ENCODE results near the gene SMPD3. TPM values are rescaled to one million over a fixed set of nuclear protein-coding genes. Genes with fewer than 3 reads are reported as not detected.

The SMPD3 gene
- total RNA-seq, 1 experiment from 2014 or later: 50.7 TPM

- DNase-seq (ENCODE audit: low spot score): no peak
Observed at GRCh38 chr16:68383858-68384257, 64.5 kb downstream of the SMPD3 start.

GRCh38 chr16:68382296-68382718 lies 66.0 kb downstream of the SMPD3 start:
- DNase-seq (ENCODE audit: low spot score): peak; percentile 23

- no peak for DNase-seq (ENCODE audit: low spot score)
Observed at GRCh38 chr16:68381363-68381724, 67.0 kb downstream of the SMPD3 start.

GRCh38 chr16:68380676-68381362 lies 67.5 kb downstream of the SMPD3 start:
- no peak for DNase-seq (ENCODE audit: low spot score)

GRCh38 chr16:68380348-68380670 lies 68.0 kb downstream of the SMPD3 start:
- DNase-seq (ENCODE audit: low spot score): no peak

GRCh38 chr16:68379472-68380347 lies 68.6 kb downstream of the SMPD3 start:
- no peak for DNase-seq (ENCODE audit: low spot score)

- DNase-seq (ENCODE audit: low spot score): no peak
Observed at GRCh38 chr16:68378436-68379415, 69.6 kb downstream of the SMPD3 start.

GRCh38 chr16:68377667-68378393 lies 70.5 kb downstream of the SMPD3 start:
- DNase-seq (ENCODE audit: low spot score): no peak

GRCh38 chr16:68377221-68377620 lies 71.1 kb downstream of the SMPD3 start:
- DNase-seq (ENCODE audit: low spot score): no peak

- no peak for DNase-seq (ENCODE audit: low spot score)
Observed at GRCh38 chr16:68376590-68376989, 71.7 kb downstream of the SMPD3 start.

GRCh38 chr16:68375801-68376536 lies 72.3 kb downstream of the SMPD3 start:
- no peak for DNase-seq (ENCODE audit: low spot score)

GRCh38 chr16:68374961-68375660 lies 73.2 kb downstream of the SMPD3 start:
- DNase-seq (ENCODE audit: low spot score): no peak

- no peak for DNase-seq (ENCODE audit: low spot score)
Observed at GRCh38 chr16:68374246-68374805, 74.0 kb downstream of the SMPD3 start.

- DNase-seq (ENCODE audit: low spot score): no peak
Observed at GRCh38 chr16:68373528-68374245, 74.6 kb downstream of the SMPD3 start.

- DNase-seq (ENCODE audit: low spot score): no peak
Observed at GRCh38 chr16:68372806-68373205, 75.5 kb downstream of the SMPD3 start.

GRCh38 chr16:68372381-68372720 lies 76.0 kb downstream of the SMPD3 start:
- DNase-seq (ENCODE audit: low spot score): no peak

- no peak for DNase-seq (ENCODE audit: low spot score)
Observed at GRCh38 chr16:68371706-68372380, 76.5 kb downstream of the SMPD3 start.

- no peak for DNase-seq (ENCODE audit: low spot score)
Observed at GRCh38 chr16:68371276-68371651, 77.0 kb downstream of the SMPD3 start.

Data from HT-29 (cell line).